ENCODE results near the gene STXBP5L. TPM values are rescaled to one million over a fixed set of nuclear protein-coding genes. Genes with fewer than 3 reads are reported as not detected.

Gene STXBP5L
- polyA plus RNA-seq, 1 of the 3 experiments (the other 2 are of a cell fraction), result 0.03 TPM

DNA sequence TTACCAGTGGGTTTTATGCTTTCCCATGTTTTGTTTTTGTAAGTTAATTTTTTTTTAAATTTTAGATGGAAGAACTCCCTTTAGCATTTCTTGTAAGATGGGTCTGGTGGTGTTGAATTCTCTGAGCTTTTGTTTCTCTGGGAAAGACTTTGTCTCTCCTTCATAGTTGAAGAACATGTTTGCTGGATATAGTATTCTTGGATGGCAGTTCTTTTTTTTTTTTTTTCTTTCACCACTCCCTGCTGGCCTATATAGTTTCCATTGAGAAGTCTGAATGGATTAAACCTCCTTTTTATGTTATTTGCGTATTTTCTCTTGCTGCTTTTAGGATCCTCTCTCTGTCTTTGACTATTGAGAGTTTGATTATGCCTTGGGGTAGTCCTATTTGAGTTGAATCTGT, 18.1 kb downstream of the STXBP5L start:
- WGBS (ENCODE audit: low lambda C conversion rate), result 21% methylated on average over 1 of the region's 1 CpG

DNA sequence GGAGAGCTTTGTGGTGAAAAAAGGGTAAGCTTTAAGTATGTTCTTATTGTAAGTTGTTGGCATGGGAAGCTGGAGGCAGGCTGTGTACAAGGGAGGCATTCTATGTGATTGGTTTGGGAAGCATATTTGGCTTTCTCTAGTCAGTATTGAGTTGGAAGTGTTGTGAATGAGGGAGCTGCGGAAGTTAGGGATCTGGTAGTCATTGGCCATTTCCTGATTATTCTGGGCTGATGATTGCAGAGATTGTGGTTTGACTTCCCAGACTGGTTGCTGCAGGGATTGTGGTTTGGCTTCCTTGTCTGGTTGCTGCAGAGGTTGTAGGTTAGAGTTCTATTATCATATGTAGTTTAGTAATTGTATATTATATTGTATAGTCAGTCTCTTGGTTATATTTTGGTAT, 21.0 kb downstream of the STXBP5L start:
- Histone ChIP-seq H4K20me1 (ENCODE audit: insufficient read depth) (no peaks in the 10 kb centered on the region), H3K27me3 (ENCODE audit: insufficient read depth) (no peaks in the 10 kb centered on the region), H3K4me3 (ENCODE audit: low read depth in 2 of 2, low read length in 1 of 2) (no peak overlapping the region), H2AFZ (ENCODE audit: low read depth) (no peak overlapping the region), H3K9me2 (no peaks in the 10 kb centered on the region), H3K9ac (no peak overlapping the region), H3K36me3 (replicated peaks in 1 of 2; ENCODE audit: control insufficient read depth in 1 of 2, insufficient read depth in 2 of 2, low read length in 1 of 2) (no peaks in the 10 kb centered on the region), H3K9me3 (peaks cover 12% of the 10 kb centered on the region; the same call in 1 of the 2 replicates), H3K79me2 (ENCODE audit: insufficient read depth) (no peaks in the 10 kb centered on the region), H3K27ac (ENCODE audit: low read depth in 2 of 2, low read length in 1 of 2) (no peak overlapping the region; a peak in 1 of 4 replicates), H3F3A (replicated peaks; ENCODE audit: insufficient read depth) (no peaks in the 10 kb centered on the region), H3K4me2 (no peak overlapping the region), H3K4me1 (ENCODE audit: control insufficient read depth in 1 of 2, insufficient read depth in 2 of 2, low read depth in 1 of 2, low read length in 1 of 2) (no peaks in the 10 kb centered on the region; a peak in 1 of 4 replicates)
- 14% methylated on average over 1 of the region's 1 CpG for WGBS (ENCODE audit: low lambda C conversion rate)
- DNase-seq, result peak; percentile 4
- ChIA-PET POLR2A (no interaction called here), CTCF (no interaction called here)
- no peak for TF ChIP-seq GATA2 (CRISPR knock-in tag; IDR thresholded peaks at IDR 0.05)
- TF ChIP-seq, protein P1, sequence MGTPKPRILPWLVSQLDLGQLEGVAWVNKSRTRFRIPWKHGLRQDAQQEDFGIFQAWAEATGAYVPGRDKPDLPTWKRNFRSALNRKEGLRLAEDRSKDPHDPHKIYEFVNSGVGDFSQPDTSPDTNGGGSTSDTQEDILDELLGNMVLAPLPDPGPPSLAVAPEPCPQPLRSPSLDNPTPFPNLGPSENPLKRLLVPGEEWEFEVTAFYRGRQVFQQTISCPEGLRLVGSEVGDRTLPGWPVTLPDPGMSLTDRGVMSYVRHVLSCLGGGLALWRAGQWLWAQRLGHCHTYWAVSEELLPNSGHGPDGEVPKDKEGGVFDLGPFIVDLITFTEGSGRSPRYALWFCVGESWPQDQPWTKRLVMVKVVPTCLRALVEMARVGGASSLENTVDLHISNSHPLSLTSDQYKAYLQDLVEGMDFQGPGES (IDR thresholded peaks at IDR 0.05; ENCODE audit: low read depth, low read length), result no peak
- TF ChIP-seq SMC3 (IDR thresholded peaks at IDR 0.05; ENCODE audit: low read depth, low read length), result no peak
- TF ChIP-seq, protein P2, sequence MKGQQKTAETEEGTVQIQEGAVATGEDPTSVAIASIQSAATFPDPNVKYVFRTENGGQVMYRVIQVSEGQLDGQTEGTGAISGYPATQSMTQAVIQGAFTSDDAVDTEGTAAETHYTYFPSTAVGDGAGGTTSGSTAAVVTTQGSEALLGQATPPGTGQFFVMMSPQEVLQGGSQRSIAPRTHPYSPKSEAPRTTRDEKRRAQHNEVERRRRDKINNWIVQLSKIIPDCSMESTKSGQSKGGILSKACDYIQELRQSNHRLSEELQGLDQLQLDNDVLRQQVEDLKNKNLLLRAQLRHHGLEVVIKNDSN (IDR thresholded peaks at IDR 0.05; ENCODE audit: borderline replicate concordance, low read depth), result no peak
- TF ChIP-seq GABPA (IDR thresholded peaks at IDR 0.05; ENCODE audit: low read depth), result no peak
- TF ChIP-seq, protein P3, sequence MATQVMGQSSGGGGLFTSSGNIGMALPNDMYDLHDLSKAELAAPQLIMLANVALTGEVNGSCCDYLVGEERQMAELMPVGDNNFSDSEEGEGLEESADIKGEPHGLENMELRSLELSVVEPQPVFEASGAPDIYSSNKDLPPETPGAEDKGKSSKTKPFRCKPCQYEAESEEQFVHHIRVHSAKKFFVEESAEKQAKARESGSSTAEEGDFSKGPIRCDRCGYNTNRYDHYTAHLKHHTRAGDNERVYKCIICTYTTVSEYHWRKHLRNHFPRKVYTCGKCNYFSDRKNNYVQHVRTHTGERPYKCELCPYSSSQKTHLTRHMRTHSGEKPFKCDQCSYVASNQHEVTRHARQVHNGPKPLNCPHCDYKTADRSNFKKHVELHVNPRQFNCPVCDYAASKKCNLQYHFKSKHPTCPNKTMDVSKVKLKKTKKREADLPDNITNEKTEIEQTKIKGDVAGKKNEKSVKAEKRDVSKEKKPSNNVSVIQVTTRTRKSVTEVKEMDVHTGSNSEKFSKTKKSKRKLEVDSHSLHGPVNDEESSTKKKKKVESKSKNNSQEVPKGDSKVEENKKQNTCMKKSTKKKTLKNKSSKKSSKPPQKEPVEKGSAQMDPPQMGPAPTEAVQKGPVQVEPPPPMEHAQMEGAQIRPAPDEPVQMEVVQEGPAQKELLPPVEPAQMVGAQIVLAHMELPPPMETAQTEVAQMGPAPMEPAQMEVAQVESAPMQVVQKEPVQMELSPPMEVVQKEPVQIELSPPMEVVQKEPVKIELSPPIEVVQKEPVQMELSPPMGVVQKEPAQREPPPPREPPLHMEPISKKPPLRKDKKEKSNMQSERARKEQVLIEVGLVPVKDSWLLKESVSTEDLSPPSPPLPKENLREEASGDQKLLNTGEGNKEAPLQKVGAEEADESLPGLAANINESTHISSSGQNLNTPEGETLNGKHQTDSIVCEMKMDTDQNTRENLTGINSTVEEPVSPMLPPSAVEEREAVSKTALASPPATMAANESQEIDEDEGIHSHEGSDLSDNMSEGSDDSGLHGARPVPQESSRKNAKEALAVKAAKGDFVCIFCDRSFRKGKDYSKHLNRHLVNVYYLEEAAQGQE (IDR thresholded peaks at IDR 0.05; ENCODE audit: low read depth, low read length), result no peak
- no peak for TF ChIP-seq RFX5 (IDR thresholded peaks at IDR 0.05; ENCODE audit: low read length)
- no peak for TF ChIP-seq EP300 (IDR thresholded peaks at IDR 0.05; ENCODE audit: borderline replicate concordance in 1 of 2, low read depth in 1 of 2, low read length in 1 of 2)
- TF ChIP-seq, protein P4, sequence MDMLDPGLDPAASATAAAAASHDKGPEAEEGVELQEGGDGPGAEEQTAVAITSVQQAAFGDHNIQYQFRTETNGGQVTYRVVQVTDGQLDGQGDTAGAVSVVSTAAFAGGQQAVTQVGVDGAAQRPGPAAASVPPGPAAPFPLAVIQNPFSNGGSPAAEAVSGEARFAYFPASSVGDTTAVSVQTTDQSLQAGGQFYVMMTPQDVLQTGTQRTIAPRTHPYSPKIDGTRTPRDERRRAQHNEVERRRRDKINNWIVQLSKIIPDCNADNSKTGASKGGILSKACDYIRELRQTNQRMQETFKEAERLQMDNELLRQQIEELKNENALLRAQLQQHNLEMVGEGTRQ (IDR thresholded peaks at IDR 0.05; ENCODE audit: borderline replicate concordance, low read depth, low read length), result no peak
- TF ChIP-seq TEAD4 (IDR thresholded peaks at IDR 0.05; ENCODE audit: borderline replicate concordance, insufficient read depth), result no peak
- TF ChIP-seq, protein P5, sequence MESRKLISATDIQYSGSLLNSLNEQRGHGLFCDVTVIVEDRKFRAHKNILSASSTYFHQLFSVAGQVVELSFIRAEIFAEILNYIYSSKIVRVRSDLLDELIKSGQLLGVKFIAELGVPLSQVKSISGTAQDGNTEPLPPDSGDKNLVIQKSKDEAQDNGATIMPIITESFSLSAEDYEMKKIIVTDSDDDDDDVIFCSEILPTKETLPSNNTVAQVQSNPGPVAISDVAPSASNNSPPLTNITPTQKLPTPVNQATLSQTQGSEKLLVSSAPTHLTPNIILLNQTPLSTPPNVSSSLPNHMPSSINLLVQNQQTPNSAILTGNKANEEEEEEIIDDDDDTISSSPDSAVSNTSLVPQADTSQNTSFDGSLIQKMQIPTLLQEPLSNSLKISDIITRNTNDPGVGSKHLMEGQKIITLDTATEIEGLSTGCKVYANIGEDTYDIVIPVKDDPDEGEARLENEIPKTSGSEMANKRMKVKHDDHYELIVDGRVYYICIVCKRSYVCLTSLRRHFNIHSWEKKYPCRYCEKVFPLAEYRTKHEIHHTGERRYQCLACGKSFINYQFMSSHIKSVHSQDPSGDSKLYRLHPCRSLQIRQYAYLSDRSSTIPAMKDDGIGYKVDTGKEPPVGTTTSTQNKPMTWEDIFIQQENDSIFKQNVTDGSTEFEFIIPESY (IDR thresholded peaks at IDR 0.05; ENCODE audit: borderline replicate concordance, low read depth), result no peak
- no peak for TF ChIP-seq MEF2A (IDR thresholded peaks at IDR 0.05; ENCODE audit: borderline replicate concordance, low read depth)

More for the DNA sequence above, 18.1 kb downstream of the STXBP5L start:
- Histone ChIP-seq H3K4me2 (no peak overlapping the region), H3K4me3 (ENCODE audit: low read depth in 2 of 2, low read length in 1 of 2) (no peak overlapping the region), H3K9me2 (no peaks in the 10 kb centered on the region), H2AFZ (ENCODE audit: low read depth) (no peak overlapping the region), H3K27me3 (ENCODE audit: insufficient read depth) (no peaks in the 10 kb centered on the region), H3K79me2 (ENCODE audit: insufficient read depth) (no peaks in the 10 kb centered on the region), H3K4me1 (ENCODE audit: control insufficient read depth in 1 of 2, insufficient read depth in 2 of 2, low read depth in 1 of 2, low read length in 1 of 2) (no peaks in the 10 kb centered on the region; a peak in 1 of 4 replicates), H3K9me3 (peaks cover 12% of the 10 kb centered on the region; the same call in 1 of the 2 replicates), H3K36me3 (replicated peaks in 1 of 2; ENCODE audit: control insufficient read depth in 1 of 2, insufficient read depth in 2 of 2, low read length in 1 of 2) (no peaks in the 10 kb centered on the region), H3K27ac (ENCODE audit: low read depth in 2 of 2, low read length in 1 of 2) (no peak overlapping the region), H3F3A (replicated peaks; ENCODE audit: insufficient read depth) (no peaks in the 10 kb centered on the region), H3K9ac (no peak overlapping the region), H4K20me1 (ENCODE audit: insufficient read depth) (no peaks in the 10 kb centered on the region)
- ChIA-PET CTCF (no interaction called here), POLR2A (no interaction called here)
- no peak for DNase-seq
- no peak for TF ChIP-seq ELF1 (IDR thresholded peaks at IDR 0.05)
- TF ChIP-seq, protein P6, sequence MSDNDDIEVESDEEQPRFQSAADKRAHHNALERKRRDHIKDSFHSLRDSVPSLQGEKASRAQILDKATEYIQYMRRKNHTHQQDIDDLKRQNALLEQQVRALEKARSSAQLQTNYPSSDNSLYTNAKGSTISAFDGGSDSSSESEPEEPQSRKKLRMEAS (IDR thresholded peaks at IDR 0.05; ENCODE audit: low read depth), result no peak
- TF ChIP-seq, protein P7, sequence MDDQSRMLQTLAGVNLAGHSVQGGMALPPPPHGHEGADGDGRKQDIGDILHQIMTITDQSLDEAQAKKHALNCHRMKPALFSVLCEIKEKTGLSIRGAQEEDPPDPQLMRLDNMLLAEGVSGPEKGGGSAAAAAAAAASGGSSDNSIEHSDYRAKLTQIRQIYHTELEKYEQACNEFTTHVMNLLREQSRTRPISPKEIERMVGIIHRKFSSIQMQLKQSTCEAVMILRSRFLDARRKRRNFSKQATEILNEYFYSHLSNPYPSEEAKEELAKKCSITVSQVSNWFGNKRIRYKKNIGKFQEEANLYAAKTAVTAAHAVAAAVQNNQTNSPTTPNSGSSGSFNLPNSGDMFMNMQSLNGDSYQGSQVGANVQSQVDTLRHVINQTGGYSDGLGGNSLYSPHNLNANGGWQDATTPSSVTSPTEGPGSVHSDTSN (IDR thresholded peaks at IDR 0.05), result no peak
